GM12892 (cell line): ENCODE results near the gene OR10X1.

Source experiments
- POLR2A ChIP-seq: IDR thresholded peaks from 2 replicates; pipeline ENCODE4 v1.6.1; 2011; ENCODE audit warnings: low read depth, low read length, control low read depth
- POLR2AphosphoS5 ChIP-seq: IDR thresholded peaks from 2 replicates; pipeline ENCODE4 v1.6.1; 2011; ENCODE audit warnings: low read depth, low read length, control low read depth

- no peak for TF ChIP-seq POLR2A
- no peak for TF ChIP-seq POLR2AphosphoS5
Observed at GRCh38 chr1:158613764-158614163, 34.1 kb upstream of the OR10X1 start.
